ENCODE data around the gene NEXN.

GRCh38 chr1:77858725-77859124 is 29.7 kb upstream of the NEXN start:
- TF ChIP-seq POLR2AphosphoS5 (IDR thresholded peaks at IDR 0.05; ENCODE audit: low read depth) (no peak), CTCF (IDR thresholded peaks at IDR 0.05; ENCODE audit: insufficient read depth, low read length) (no peak), REST (IDR thresholded peaks at IDR 0.05; ENCODE audit: insufficient replicate concordance, low read depth) (no peak), GABPA (IDR thresholded peaks at IDR 0.05; ENCODE audit: low read depth) (no peak), SPI1 (IDR thresholded peaks at IDR 0.05; ENCODE audit: borderline replicate concordance, low read depth) (no peak)

All from HL-60 (cell line).